Right atrium auricular region (tissue), 2 donors: Measurements from ENCODE around the gene XAGE3. TPM values are rescaled to one million over a fixed set of nuclear protein-coding genes. Genes with fewer than 3 reads are reported as not detected.
"Not testable (repeated sequence)": the region's sequence is repeated elsewhere in the genome, so short reads cannot be mapped to it uniquely, and the experiment has no call there.

Source experiments
- DNase-seq: peaks from one replicate; pipeline ENCODE4 v3.0.0-alpha.2; 2019; ENCODE audit warnings: low spot score
- H3K27ac ChIP-seq, 2 donors: fragments of 200-600 bp; sonication (generic); 1 replicate in 1 of 2; 2 replicates in 1 of 2; pipeline ENCODE4 v1.5.1; 2016 to 2019
- H3K27me3 ChIP-seq, 2 donors: fragments of 200-600 bp; sonication (generic); one replicate each; pipeline versions ENCODE4 v1.5.1 to v1.6.0; 2017 to 2019
- H3K36me3 ChIP-seq: fragments of 200-600 bp; sonication (generic); one replicate; pipeline ENCODE4 v1.5.1; 2016
- H3K4me1 ChIP-seq, 2 donors: fragments of 200-600 bp; sonication (generic); one replicate each; pipeline versions ENCODE4 v1.5.1 to v1.6.0; 2017 to 2019
- H3K4me3 ChIP-seq, 2 donors: fragments of 200-600 bp; sonication (generic); 1 replicate in 1 of 2; 2 replicates in 1 of 2; pipeline ENCODE4 v1.5.1; 2017 to 2019; ENCODE audit warnings: mild to moderate bottlenecking in 1 of 2, moderate library complexity in 1 of 2
- H3K9me3 ChIP-seq, 2 donors: fragments of 200-600 bp; sonication (generic); one replicate each; pipeline ENCODE4 v1.5.1; 2019
- total RNA-seq, 2 donors: library from RNA; depleted of rRNA; stranded (reverse); fragments of >200 nt; gene quantifications; one replicate each; pipeline ENCODE4 v1.1.0, GENCODE V29; 2016
- TF ChIP-seq, protein P1 (sequence below), 2 donors: fragments of 200-600 bp; sonication (generic); IDR thresholded peaks; one replicate each; pipeline ENCODE4 v1.5.1; 2019; ENCODE audit warnings: antibody characterized with exemption in 2 of 2

The XAGE3 gene
- total RNA-seq, 2 donors from 2014 or later: not detected

DNA sequence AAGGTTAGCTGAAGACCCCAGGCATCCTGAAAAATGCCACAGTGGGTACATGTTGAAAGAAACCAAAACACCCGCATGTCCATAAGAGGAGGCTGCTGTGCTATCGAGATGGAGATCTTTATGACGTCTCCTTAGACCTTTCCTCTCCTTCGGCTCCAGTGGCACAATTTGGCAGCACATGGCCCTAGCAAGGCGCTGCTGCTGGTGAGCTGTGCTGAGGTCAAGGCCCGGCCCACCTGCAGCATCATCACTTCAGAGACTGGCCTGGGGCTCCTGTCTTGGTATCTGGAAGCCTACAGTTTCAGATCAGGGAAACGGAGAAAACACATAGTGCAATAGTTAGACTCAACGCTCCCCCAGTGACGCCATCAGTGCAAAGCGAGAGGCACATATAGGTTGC is 7.6 kb upstream of the XAGE3 start:
- not testable (repeated sequence) for H3K9me3 ChIP-seq, H3K4me3 ChIP-seq, DNase-seq, H3K27me3 ChIP-seq, H3K4me1 ChIP-seq, H3K36me3 ChIP-seq, H3K27ac ChIP-seq

DNA sequence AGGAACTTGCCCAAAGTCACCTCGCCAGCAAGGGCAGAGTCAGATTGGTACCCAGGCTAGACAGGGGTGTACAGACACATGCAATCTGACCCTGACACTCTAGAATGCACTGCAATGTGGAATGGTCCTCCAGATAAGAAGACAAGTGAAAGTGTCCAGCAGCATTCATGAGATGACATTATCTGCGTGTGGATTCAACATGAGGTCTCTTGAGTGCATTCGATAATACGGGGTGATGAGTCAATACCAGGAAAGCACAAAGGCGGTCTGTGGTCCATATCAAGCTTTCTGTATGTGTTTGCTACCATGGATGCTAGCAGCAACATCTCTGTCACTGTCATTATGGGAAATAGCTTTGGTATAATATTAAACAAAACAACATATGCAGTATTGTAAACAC is 6.8 kb upstream of the XAGE3 start:
- Histone ChIP-seq H3K9me3 (no peaks in the 10 kb centered on the region), H3K27me3 (peaks cover 0 to 3% of the 10 kb centered on the region in 2 donors), H3K4me3 (no peak overlapping the region), H3K36me3 (no peaks in the 10 kb centered on the region), H3K27ac (no peak overlapping the region), H3K4me1 (no peaks in the 10 kb centered on the region)
- no peak for DNase-seq
- TF ChIP-seq, protein P1, sequence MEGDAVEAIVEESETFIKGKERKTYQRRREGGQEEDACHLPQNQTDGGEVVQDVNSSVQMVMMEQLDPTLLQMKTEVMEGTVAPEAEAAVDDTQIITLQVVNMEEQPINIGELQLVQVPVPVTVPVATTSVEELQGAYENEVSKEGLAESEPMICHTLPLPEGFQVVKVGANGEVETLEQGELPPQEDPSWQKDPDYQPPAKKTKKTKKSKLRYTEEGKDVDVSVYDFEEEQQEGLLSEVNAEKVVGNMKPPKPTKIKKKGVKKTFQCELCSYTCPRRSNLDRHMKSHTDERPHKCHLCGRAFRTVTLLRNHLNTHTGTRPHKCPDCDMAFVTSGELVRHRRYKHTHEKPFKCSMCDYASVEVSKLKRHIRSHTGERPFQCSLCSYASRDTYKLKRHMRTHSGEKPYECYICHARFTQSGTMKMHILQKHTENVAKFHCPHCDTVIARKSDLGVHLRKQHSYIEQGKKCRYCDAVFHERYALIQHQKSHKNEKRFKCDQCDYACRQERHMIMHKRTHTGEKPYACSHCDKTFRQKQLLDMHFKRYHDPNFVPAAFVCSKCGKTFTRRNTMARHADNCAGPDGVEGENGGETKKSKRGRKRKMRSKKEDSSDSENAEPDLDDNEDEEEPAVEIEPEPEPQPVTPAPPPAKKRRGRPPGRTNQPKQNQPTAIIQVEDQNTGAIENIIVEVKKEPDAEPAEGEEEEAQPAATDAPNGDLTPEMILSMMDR (IDR thresholded peaks at IDR 0.05): no peak

DNA sequence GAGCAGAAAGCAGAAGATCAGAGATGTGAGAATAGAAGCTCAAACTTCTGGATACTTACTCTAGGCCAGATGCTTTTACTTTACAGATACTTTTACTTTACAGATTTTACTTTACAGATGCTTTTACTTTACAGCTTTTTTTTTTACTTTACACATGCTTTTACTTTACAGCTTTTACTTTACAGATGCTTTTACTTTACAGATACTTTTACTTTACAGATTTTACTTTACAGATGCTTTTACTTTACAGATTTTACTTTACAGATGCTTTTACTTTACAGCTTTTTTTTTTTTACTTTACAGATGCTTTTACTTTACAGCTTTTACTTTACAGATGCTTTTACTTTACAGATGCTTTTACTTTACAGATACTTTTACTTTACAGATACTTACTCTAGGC is 5.9 kb upstream of the XAGE3 start:
- H3K27ac ChIP-seq: not testable (repeated sequence)

DNA sequence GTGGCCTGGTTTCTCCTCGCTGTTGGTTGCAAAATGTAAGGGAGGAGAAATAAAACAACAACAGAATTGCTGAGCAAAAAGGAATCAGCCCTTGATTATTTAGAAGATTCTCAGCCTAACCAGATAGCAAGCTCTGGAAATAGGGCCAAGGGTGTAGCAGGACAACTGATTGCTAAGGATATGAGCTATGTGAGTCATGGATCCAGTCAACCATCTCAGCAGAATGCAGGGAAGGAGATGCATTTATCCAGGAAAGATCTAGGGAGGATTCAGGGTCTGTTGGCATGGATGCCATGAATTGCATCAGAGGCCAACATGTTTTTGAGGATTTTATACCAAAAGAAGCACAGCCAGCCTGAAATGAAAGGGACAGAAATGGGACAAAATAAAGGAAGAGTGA is 2.2 kb upstream of the XAGE3 start:
- H3K9me3 ChIP-seq: no peaks in the 10 kb centered on the region
- H3K4me1 ChIP-seq: no peaks in the 10 kb centered on the region
- TF ChIP-seq, protein P1 (IDR thresholded peaks at IDR 0.05): no peak
- no peak overlapping the region for H3K4me3 ChIP-seq
- no peak for DNase-seq
- peaks cover 0 to 3% of the 10 kb centered on the region in 2 donors for H3K27me3 ChIP-seq
- H3K27ac ChIP-seq: no peak overlapping the region
- no peaks in the 10 kb centered on the region for H3K36me3 ChIP-seq

More for the DNA sequence above, 5.9 kb upstream of the XAGE3 start:
- not testable (repeated sequence) for H3K4me1 ChIP-seq, H3K36me3 ChIP-seq, H3K27me3 ChIP-seq, H3K9me3 ChIP-seq, H3K4me3 ChIP-seq, DNase-seq

DNA sequence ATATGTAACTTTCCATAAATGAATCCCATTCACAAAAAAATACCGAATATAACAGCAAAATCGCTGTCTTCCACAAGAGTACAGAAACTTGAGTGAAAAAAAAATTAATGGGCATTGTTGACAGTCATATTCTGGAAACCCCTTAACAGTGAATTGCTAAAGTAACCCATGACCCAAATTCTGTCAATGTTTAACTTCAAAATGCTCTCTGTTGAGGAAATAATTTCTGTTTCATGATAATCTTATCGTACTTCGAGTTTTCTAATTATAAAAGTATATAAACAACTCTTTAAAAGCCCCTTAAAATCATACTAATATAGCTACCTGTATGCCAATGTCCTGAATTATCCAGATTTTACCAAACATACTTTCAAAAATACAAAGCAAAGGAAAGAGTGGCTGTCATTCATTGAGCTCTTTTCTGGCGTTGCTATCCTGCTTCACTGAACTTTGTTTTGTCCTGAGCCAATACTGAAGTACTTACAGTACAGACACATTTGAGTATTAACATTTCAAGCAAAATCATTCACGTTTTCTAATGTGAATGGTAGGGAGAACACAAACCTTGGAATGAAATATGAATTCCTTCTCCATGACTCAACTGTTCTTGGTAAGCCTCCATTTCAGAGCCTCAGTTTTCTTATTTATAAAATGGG is 2.4 kb downstream of the XAGE3 start:
- H3K36me3 ChIP-seq: no peaks in the 10 kb centered on the region
- H3K9me3 ChIP-seq: no peaks in the 10 kb centered on the region
- H3K27ac ChIP-seq: no peak overlapping the region
- H3K4me3 ChIP-seq: no peak overlapping the region
- no peaks in the 10 kb centered on the region for H3K4me1 ChIP-seq
- peaks cover 0 to 2% of the 10 kb centered on the region in 2 donors for H3K27me3 ChIP-seq
- no peak for DNase-seq
- TF ChIP-seq, protein P1 (IDR thresholded peaks at IDR 0.05): no peak

DNA sequence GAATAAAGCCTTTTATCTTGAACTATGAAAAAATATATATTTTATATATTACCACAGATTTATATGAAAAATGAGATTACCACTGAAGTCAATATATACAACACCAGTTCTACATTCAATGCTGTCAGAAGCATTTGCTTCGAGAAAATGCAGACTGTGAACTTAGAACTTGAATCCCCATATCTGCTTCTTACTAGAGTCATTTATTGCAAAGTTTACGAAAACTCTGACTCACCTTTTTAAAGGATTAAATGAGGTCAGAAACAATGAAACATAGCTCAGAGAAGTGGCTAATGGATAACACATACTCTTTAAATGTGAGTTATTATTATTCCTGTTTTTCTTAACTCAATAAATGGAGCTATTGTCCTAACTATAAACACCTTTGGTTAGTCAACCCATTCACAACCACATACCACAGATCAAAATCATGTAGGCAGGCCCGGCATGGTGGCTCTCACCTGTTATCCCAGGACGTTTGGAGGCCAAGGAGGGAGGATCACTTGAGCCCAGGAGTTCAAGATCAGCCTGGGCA is 10.8 kb downstream of the XAGE3 start:
- not testable (repeated sequence) for H3K27ac ChIP-seq, H3K4me1 ChIP-seq, H3K9me3 ChIP-seq, H3K27me3 ChIP-seq, H3K4me3 ChIP-seq, DNase-seq, H3K36me3 ChIP-seq

DNA sequence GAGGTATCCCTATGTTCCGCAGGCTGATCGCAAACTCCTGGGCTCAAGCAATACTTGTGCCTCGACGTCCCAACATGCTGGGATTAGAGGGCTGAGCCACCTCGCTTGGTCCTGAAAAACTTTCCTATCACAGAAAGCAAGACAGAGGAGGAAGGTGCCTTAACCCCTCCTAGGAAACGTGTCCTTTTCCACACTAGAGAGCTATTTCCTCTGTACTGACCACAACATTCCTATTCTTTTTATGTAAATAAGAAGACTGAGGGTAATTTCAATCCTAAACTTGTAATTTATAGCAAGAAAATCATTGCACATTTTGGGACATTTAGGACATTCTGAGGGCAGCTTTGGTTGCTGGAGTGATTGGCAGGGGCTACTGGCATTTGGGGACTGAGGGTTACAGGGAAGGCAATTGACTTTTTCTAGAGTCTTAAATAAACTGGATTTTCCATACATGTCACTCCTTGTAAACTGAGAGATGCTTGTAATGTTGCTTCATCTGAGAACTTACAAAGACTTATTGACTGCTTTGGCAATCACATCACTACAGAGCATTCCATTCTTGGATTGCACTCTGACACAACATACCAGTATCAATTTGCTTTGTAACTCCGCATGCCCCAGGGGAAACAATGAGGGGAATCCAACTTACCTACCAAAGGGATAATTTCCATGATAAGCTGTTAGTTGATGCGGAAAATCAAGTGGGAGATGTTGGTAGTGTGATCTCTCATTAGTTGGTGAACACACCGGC is 15.6 kb downstream of the XAGE3 start:
- TF ChIP-seq, protein P1 (IDR thresholded peaks at IDR 0.05): no peak
- Histone ChIP-seq H3K9me3 (peaks cover 0 to 9% of the 10 kb centered on the region in 2 donors), H3K4me1 (no peaks in the 10 kb centered on the region), H3K27ac (no peak overlapping the region), H3K4me3 (no peak overlapping the region), H3K27me3 (peaks cover 0 to 4% of the 10 kb centered on the region in 2 donors), H3K36me3 (no peaks in the 10 kb centered on the region)
- no peak for DNase-seq

DNA sequence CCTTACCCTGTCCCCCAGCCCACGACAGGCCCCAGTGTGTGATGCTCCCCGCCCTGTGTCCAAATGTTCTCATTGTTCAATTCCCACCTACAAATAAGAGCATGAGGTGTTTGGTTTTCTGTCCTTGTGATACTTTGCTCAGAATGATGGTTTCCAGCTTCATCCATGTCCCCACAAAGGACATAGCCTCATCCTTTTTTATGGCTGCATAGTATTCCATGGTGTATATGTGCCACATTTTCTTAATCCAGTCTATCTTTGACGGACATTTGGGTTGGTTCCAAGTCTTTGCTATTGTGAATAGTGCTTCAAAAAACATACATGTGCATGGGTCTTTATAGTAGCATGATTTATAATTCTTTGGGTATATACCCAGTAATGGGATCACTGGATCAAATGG is 24.3 kb downstream of the XAGE3 start:
- H3K27ac ChIP-seq, H3K9me3 ChIP-seq, H3K4me3 ChIP-seq, DNase-seq, H3K4me1 ChIP-seq, H3K36me3 ChIP-seq, H3K27me3 ChIP-seq: not testable (repeated sequence)
